AG04450 (cell line): ENCODE results near the gene GLYAT. TPM values are rescaled to one million over a fixed set of nuclear protein-coding genes. Genes with fewer than 3 reads are reported as not detected.

Source experiments
- CTCF ChIA-PET: fragments of 300-600, 350-600 bp; formaldehyde crosslinking; extraction: SDS; loops from one replicate; lab custom pipeline; 2022; ENCODE audit warnings: antibody characterized with exemption, inconsistent platforms; lab: Charles Lee
- POLR2A ChIA-PET: fragments of 350-600 bp; formaldehyde crosslinking; extraction: SDS; loops from one replicate; lab custom pipeline; 2021; ENCODE audit warnings: antibody characterized with exemption, inconsistent platforms; lab: Yijun Ruan, JAX
- DNase-seq: peaks from one replicate; pipeline ENCODE4 v3.0.0-alpha.2; 2011; ENCODE audit warnings: low read depth, low spot score
- H3K27ac ChIP-seq: one replicate; pipeline ENCODE4 v1.5.1; 2012; ENCODE audit warnings: low read depth, low read length, control low read depth
- H3K27me3 ChIP-seq: one replicate; pipeline ENCODE4 v1.6.0; 2012; ENCODE audit warnings: low read length; ENCODE audit not compliant: control insufficient read depth, insufficient read depth
- H3K4me3 ChIP-seq: 2 replicates; pipeline ENCODE4 v1.5.1; 2011; ENCODE audit warnings: mild to moderate bottlenecking, low read depth, low read length, control low read depth
- H3K9me3 ChIP-seq: 2 replicates; pipeline ENCODE4 v1.5.1; 2012; ENCODE audit warnings: low read length; ENCODE audit not compliant: control insufficient read depth, insufficient read depth
- CTCF ChIP-seq: IDR thresholded peaks from 2 replicates; pipeline ENCODE4 v1.5.1; 2011; ENCODE audit warnings: low read depth, low read length, control low read depth, inconsistent platforms
- polyA plus RNA-seq: library from polyadenylated mRNA; depleted of rRNA; stranded (reverse); fragments of >200 nt; gene quantifications from 2 replicates; pipeline ENCODE4 v1.2.3, GENCODE V29; 2011

The GLYAT gene
- polyA plus RNA-seq, 1 experiment: not detected

DNA sequence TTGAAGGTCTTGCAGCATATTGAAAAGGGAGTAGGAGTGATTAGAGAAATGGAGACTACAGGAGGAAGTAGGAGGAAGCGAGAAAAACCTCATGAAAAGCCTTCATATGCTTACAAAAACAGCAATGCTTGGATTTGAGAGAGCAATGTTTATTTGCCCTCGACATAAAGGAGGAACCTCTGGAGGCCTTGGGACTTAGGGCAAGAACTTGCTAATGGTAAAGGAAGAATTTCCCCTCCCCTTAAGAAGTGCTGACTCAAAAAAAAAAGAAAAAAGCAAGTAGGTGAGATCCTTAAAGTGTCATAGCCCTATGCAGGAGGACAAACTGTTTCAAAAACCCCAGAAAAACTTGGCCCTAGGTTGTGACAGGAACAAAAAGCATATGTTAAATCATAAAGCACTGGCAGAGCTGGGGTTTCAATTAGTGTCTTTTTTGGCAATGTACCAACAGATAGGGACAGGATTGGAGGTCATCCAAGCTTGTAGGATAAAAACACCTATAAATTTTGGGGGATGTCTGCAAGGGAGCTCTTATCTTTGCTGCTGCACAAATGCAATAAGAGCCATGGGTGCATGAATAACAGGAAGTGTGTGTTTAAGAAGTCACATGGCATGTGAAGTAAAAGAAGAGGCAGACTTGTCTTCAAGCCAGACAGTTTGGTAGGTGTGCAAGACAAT is 4.9 kb downstream of the GLYAT start:
- no peak for TF ChIP-seq CTCF
- H3K27ac ChIP-seq: no peak overlapping the region
- ChIA-PET CTCF (no interaction called here), POLR2A (no interaction called here)
- DNase-seq: no peak
- no peak overlapping the region for H3K4me3 ChIP-seq
- H3K27me3 ChIP-seq: no peaks in the 10 kb centered on the region
- H3K9me3 ChIP-seq: no peaks in the 10 kb centered on the region

DNA sequence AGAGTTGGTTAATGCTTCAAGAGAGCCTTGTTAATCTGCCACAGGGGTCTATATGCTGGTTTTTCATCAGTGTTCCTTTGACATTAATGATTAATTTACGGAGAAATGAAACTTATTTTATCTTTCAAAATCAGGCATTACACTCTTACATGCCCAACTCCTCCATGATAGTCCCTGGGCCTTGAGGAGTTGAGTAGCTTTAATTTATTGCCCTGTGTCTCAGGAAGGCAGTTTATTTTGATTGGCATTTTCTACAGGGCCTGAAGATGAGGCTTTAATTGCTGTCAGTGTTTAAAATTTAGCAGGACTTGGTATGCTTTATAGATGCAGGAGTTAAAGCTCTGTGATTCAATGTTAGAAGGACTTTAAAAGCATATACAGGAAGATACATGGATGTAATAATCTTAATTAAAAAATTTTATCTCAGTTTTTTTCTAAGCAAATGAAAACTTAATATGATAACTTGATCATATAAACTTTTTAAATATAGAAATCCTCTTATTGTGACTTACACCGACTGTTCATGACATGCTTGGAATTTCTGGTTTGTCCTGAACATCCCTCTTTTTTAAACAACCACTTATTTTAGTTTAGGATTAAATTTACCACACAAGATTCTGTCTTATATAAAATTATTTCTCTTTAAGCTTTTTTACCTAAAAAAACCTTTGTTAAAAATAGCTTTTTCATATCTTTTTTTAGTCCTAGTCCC is 12.2 kb downstream of the GLYAT start:
- ChIA-PET CTCF (no interaction called here), POLR2A (interaction anchor here (0.5 kb wide), 1 partner anchor 1022 kb away, joined by 7 read pairs; no protein-coding TSS in a partner anchor)
- Histone ChIP-seq H3K9me3 (no peaks in the 10 kb centered on the region), H3K27ac (no peak overlapping the region), H3K27me3 (no peaks in the 10 kb centered on the region), H3K4me3 (no peak overlapping the region)
- TF ChIP-seq CTCF: no peak
- no peak for DNase-seq

DNA sequence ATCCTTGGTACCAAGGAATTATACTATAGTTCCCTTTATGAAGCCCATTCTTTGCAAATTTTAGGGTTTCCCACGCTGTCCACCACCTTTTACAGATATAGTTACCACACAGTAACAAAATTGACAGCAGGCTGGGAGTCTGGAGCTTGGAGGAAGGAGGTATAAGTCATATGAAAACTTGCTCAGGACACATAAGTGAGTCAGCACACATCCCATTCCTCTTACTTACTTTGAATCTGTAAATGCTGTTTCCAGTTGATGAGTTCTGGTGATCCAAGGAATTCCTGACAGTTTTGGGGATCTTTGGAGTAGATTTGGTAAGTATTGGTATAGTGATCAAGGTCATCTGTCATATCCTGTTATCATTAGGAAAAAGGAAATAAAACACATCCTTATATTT is 19.2 kb downstream of the GLYAT start:
- no peaks in the 10 kb centered on the region for H3K9me3 ChIP-seq
- no peak for DNase-seq

GRCh38 chr11:58711832-58712231 is 19.9 kb downstream of the GLYAT start:
- CTCF ChIA-PET: interaction anchor here (1.0 kb wide), 1 partner anchor 346 kb away, joined by 3 read pairs; no protein-coding TSS in a partner anchor

More for the DNA sequence above, 19.2 kb downstream of the GLYAT start:
- TF ChIP-seq CTCF: no peak
- Histone ChIP-seq H3K4me3 (no peak overlapping the region), H3K27ac (no peak overlapping the region), H3K27me3 (no peaks in the 10 kb centered on the region)
- CTCF ChIA-PET: interaction anchor here (1.0 kb wide), 1 partner anchor 346 kb away, joined by 3 read pairs; no protein-coding TSS in a partner anchor
- POLR2A ChIA-PET: no interaction called here

More at GRCh38 chr11:58711832-58712231, 19.9 kb downstream of the GLYAT start:
- Histone ChIP-seq H3K4me3 (no peak overlapping the region), H3K27me3 (no peaks in the 10 kb centered on the region), H3K27ac (no peak overlapping the region), H3K9me3 (no peaks in the 10 kb centered on the region)
- TF ChIP-seq CTCF: no peak
- no peak for DNase-seq
- POLR2A ChIA-PET: no interaction called here
